Measurements from ENCODE around the gene ADRA2C.

ADRA2C gene

GRCh38 chr4:3760346-3760745 lies 5.8 kb upstream of the ADRA2C start:
- DNase-seq (ENCODE audit: low read depth in 3 of 3) = no peak

GRCh38 chr4:3760841-3761240 lies 5.3 kb upstream of the ADRA2C start:
- no peak for DNase-seq (ENCODE audit: low read depth in 3 of 3)

- DNase-seq (ENCODE audit: low read depth in 3 of 3) = no peak
Measured at GRCh38 chr4:3762264-3762663, 3.9 kb upstream of the ADRA2C start.

GRCh38 chr4:3762753-3763549 lies 3.2 kb upstream of the ADRA2C start:
- DNase-seq (ENCODE audit: low read depth in 3 of 3) = no peak

- no peak for DNase-seq (ENCODE audit: low read depth in 3 of 3)
Measured at GRCh38 chr4:3765271-3766035, 732 bp upstream of the ADRA2C start.

GRCh38 chr4:3766785-3767569 lies 792 bp downstream of the ADRA2C start:
- DNase-seq (ENCODE audit: low read depth in 3 of 3) = no peak

- no peak for DNase-seq (ENCODE audit: low read depth in 3 of 3)
Measured at GRCh38 chr4:3767570-3768288, 1.5 kb downstream of the ADRA2C start.

GRCh38 chr4:3768842-3769641 lies 2.9 kb downstream of the ADRA2C start:
- DNase-seq (ENCODE audit: low read depth in 3 of 3) = no peak

GRCh38 chr4:3769642-3770184 lies 3.5 kb downstream of the ADRA2C start:
- no peak for DNase-seq (ENCODE audit: low read depth in 3 of 3)

- no peak for DNase-seq (ENCODE audit: low read depth in 3 of 3)
Measured at GRCh38 chr4:3770323-3771163, 4.4 kb downstream of the ADRA2C start.

GRCh38 chr4:3771164-3771809 lies 5.1 kb downstream of the ADRA2C start:
- no peak for DNase-seq (ENCODE audit: low read depth in 3 of 3)

- no peak for DNase-seq (ENCODE audit: low read depth in 3 of 3)
Measured at GRCh38 chr4:3771939-3772495, 5.8 kb downstream of the ADRA2C start.

- DNase-seq (ENCODE audit: low read depth in 3 of 3) = no peak
Measured at GRCh38 chr4:3772632-3773031, 6.4 kb downstream of the ADRA2C start.

GRCh38 chr4:3773552-3774001 lies 7.4 kb downstream of the ADRA2C start:
- DNase-seq (ENCODE audit: low read depth in 3 of 3) = no peak

GRCh38 chr4:3774253-3774883 lies 8.2 kb downstream of the ADRA2C start:
- no peak for DNase-seq (ENCODE audit: low read depth in 3 of 3)

GRCh38 chr4:3775005-3775404 lies 8.8 kb downstream of the ADRA2C start:
- DNase-seq (ENCODE audit: low read depth in 3 of 3) = no peak

GRCh38 chr4:3775576-3775975 lies 9.4 kb downstream of the ADRA2C start:
- no peak for DNase-seq (ENCODE audit: low read depth in 3 of 3)

Measured in stimulated activated CD4-positive, alpha-beta T cell treated with anti-CD3 and anti-CD28 coated beads, TNF-alpha, amount 100 ng/mL, for 48 hours (primary cell).